Cardiac fibroblast (primary cell): ENCODE results near the gene MRPS33.
A peak's percentile ranks its signal among the peaks of the same experiment; 100 is the strongest.

Source experiments
- DNase-seq, 2 donors: peaks; one replicate each; pipeline versions ENCODE4 v3.0.0 to v3.0.0-alpha.2; 2010; ENCODE audit warnings: low read depth in 2 of 2
- H3K4me3 ChIP-seq, 2 donors: replicated peaks in 1 of 2; 1 replicate in 1 of 2; 2 replicates in 1 of 2; pipeline ENCODE4 v1.5.1; 2011; ENCODE audit warnings: low read depth in 2 of 2, low read length in 2 of 2, mild to moderate bottlenecking in 2 of 2, moderate library complexity in 1 of 2
- TF ChIP-seq, protein P1 (sequence below): IDR thresholded peaks from one replicate; pipeline ENCODE4 v1.5.1; 2011; ENCODE audit warnings: low read depth, mild to moderate bottlenecking, low read length, inconsistent platforms

MRPS33 gene

DNA sequence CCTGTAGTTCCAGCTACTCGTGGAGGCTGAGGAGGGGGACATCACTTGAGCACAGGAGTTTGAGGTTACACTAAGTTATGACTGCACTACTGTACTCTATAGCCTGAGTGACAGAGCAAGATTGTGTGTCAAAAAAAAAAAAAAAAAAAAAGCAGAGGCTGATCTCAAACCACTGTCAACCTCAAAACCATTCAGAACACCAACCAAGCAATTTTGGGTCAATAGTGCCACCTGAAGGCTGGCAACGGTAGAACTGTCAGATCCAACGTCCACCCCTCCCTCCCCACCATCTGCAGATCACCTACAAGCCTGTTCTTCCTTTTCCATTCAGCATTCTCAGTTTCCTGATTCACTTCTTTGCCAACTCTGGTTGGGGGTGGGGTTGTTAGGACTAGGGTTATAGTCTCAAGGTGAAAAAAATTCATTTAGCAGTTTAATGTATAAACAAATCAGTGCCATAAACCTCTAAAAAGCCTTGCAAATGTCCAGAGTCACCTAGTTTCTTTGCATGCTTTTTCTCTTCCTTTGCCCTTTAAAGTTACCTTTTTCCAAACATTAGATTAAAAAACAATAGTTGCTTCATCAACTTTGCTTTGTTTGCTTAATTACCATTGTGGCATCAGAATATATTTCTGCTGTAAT lies 2.6 kb downstream of the MRPS33 start:
- TF ChIP-seq, protein P1, sequence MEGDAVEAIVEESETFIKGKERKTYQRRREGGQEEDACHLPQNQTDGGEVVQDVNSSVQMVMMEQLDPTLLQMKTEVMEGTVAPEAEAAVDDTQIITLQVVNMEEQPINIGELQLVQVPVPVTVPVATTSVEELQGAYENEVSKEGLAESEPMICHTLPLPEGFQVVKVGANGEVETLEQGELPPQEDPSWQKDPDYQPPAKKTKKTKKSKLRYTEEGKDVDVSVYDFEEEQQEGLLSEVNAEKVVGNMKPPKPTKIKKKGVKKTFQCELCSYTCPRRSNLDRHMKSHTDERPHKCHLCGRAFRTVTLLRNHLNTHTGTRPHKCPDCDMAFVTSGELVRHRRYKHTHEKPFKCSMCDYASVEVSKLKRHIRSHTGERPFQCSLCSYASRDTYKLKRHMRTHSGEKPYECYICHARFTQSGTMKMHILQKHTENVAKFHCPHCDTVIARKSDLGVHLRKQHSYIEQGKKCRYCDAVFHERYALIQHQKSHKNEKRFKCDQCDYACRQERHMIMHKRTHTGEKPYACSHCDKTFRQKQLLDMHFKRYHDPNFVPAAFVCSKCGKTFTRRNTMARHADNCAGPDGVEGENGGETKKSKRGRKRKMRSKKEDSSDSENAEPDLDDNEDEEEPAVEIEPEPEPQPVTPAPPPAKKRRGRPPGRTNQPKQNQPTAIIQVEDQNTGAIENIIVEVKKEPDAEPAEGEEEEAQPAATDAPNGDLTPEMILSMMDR, result peak; percentile 52
- no peak overlapping the region for H3K4me3 ChIP-seq
- DNase-seq, result peak; percentile 74 to 76

DNA sequence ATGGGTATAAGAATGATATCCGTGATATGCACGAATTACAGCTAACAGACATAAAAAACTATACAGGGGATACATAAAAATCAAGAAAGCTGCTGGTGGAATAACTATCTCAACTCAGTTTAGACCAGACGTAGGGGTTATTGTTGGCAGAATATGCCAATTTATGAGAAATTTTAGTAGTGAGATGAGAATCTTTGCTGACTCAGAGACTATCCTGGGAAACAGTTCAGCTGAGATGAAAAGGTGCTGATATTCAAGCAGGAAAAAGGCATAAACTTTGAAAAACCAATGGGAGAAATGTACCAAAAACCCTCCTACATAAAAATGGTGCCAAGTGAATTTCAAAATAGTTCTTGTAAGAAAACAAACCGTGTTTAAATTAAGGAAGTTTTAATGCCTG lies 3.3 kb downstream of the MRPS33 start:
- TF ChIP-seq, protein P1, result no peak
- DNase-seq, result no peak

DNA sequence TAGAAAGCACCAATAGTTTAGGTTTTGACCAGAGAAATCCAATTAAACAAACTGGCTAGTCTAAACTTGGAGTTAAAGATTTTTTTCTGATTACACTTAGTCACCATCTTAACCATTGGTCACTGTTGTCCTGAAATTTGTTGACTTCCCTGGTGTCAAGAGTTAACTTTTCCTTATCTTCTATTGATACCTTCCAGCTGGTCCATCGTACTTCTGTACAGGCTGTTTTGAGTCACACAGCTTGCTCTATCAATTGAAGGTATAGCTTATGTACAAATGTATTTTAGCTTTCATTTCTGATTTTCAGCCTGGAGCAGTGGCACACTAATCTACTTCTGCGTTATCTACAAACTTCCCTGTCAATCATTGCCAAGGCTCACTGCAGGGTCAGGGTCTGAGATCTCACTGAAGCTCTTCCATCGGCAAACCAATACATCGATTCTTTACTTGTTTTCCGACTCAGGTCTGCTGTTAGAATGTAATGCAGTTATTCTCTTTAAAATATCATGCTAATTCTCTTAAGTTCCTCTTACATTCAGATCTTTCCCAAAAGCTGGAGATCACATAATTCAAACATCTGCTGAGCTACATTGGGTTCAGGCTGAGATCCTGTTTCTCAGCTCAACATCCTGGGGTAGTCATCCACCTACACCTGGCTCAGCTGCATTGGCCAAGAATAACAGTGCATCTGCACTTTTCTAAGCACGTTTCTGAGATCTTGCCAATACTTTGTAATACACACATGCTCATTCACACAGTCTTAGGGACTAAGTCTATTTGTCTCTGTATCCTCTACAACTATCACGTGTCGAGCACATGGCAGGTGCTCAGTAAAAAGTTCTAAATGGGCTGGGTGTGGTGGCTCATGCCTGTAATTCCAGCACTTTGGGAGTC lies 11.3 kb downstream of the MRPS33 start:
- DNase-seq, result no peak
- no peak overlapping the region for H3K4me3 ChIP-seq
- TF ChIP-seq, protein P1, result no peak

More for the DNA sequence above, 3.3 kb downstream of the MRPS33 start:
- H3K4me3 ChIP-seq, result no peak overlapping the region

DNA sequence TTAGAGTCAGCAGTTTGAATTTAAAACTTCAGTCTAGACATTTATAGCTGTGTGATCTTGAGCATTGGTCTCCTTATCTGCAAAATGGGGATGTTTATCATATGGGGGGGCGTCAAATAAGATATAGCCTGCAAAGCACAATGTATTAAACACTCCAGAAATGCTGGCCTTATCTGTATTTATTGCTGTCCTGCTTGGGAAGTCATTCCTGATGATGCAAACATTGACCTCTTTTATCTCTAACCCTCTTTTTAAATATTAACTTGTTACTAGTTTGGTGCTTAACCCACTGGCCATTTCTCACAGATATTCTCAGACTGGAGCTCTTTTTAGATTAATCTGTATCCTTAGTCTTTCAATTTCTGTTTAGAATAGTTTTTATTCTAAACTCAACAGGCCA lies 13.2 kb downstream of the MRPS33 start:
- no peak for DNase-seq
- TF ChIP-seq, protein P1, result no peak
- no peak overlapping the region for H3K4me3 ChIP-seq

DNA sequence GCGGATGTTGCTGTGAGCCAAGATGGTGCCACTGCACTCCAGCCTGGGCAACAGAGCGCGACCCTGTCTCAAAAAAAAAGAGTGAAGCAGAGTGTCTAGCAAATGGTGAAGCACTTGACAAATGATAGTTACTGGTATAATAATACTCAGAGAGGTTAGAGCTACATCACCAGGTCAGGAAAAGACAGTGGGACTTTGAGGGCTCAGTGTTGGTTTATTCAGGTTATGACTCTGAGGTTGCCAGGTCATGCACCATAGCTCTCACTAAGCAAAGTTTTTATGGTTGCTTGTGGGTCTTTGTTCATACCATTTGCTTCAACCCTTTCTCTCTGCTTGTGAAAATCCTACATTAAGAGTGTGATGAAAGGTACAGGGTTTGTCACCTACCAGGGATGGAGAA lies 13.6 kb downstream of the MRPS33 start:
- no peak overlapping the region for H3K4me3 ChIP-seq
- TF ChIP-seq, protein P1, result no peak

DNA sequence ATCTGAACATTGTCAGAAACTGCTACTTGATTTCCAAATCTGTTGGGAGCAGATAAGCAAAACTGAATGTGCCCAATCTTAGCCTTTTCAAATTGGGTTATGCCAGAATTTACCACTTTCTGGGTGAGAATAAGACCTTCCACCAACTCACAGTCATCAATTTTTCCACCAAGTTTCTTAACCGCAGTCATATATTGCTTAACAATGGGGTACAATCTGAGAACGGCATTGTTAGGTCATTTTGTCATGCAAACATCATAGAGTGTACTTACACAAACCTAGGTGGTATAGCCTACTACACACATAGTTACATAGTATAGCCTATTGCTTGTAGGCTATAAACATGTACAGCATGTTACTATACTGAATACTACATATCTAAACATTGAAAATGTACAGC lies 16.0 kb downstream of the MRPS33 start:
- DNase-seq, result no peak
- no peak overlapping the region for H3K4me3 ChIP-seq
- TF ChIP-seq, protein P1, result no peak

More for the DNA sequence above, 13.6 kb downstream of the MRPS33 start:
- DNase-seq, result no peak
